Astrocyte of the spinal cord (primary cell): ENCODE data around the gene SLC46A1.
"Not testable (repeated sequence)": the region's sequence is repeated elsewhere in the genome, so short reads cannot be mapped to it uniquely, and the experiment has no call there.

Experiments used
- DNase-seq: peaks from one replicate; pipeline ENCODE4 v3.0.0; 2011; ENCODE audit warnings: low read depth, low spot score
- H3K4me3 ChIP-seq: 2 replicates; pipeline ENCODE4 v1.5.1; 2011; ENCODE audit warnings: low read depth, mild to moderate bottlenecking, low read length, moderate library complexity
- CTCF ChIP-seq: IDR thresholded peaks from 2 replicates; pipeline ENCODE4 v1.5.1; 2012; ENCODE audit warnings: low read depth, mild to moderate bottlenecking, low read length, inconsistent platforms
- in situ Hi-C: cut with HindIII; loops from 2 replicates; pipeline ENCODE4 v1.10.0; 2017; ENCODE audit warnings: low sequenced_read_pairs

SLC46A1 gene

GRCh38 chr17:28433721-28434120, 27.7 kb upstream of the SLC46A1 start:
- in situ Hi-C loops = no loop called here
- H3K4me3 ChIP-seq = no peak overlapping the region
- TF ChIP-seq CTCF = no peak
- no peak for DNase-seq

DNA sequence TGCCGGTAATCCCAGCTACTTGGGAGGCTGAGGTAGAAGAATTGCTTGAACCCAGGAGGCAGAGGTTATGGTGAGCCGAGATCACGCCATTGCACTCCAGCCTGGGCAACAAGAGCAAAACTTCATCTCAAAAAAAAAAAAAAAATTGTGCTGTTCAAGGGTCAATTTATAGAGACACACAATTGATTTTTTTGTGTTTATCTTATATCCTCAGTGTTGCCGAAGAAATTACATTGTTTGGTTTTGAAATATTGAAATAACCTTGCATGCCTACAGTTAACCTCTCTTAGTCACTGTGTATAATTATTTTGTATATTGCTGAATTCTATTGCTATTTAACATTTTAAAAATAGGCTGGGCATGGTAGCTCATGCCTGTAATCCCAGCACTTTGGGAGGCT, 22.0 kb upstream of the SLC46A1 start:
- in situ Hi-C loops, DNase-seq: not testable (repeated sequence)

GRCh38 chr17:28427371-28427770, 21.4 kb upstream of the SLC46A1 start:
- no peak for DNase-seq
- TF ChIP-seq CTCF = no peak
- no peak overlapping the region for H3K4me3 ChIP-seq
- in situ Hi-C loops = no loop called here

More for the DNA sequence above, 22.0 kb upstream of the SLC46A1 start:
- H3K4me3 ChIP-seq = not testable (repeated sequence)

DNA sequence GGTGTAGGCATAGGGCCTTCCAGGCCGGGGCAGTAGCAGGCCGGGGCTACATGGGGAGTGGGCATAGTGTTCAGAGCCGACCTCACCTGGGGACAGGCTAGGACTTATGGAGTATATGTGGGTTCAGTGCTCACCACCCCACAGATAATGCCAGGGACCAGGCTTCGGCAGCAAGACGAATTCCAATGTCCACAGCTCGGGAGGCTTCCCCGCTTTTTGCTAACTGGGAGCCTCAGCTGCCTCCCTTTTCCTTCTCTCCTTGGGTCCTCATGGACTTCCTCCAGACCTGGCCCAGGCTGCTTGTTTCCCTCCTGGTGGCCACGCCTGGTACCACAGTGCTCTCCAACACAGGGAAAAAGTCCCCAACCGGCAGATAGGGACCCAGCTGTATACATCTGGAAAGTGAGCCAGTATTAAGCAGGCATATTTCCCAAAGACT, 20.1 kb upstream of the SLC46A1 start:
- no peak overlapping the region for H3K4me3 ChIP-seq
- DNase-seq = no peak
- TF ChIP-seq CTCF = peak; percentile 42
- in situ Hi-C loops = no loop called here

DNA sequence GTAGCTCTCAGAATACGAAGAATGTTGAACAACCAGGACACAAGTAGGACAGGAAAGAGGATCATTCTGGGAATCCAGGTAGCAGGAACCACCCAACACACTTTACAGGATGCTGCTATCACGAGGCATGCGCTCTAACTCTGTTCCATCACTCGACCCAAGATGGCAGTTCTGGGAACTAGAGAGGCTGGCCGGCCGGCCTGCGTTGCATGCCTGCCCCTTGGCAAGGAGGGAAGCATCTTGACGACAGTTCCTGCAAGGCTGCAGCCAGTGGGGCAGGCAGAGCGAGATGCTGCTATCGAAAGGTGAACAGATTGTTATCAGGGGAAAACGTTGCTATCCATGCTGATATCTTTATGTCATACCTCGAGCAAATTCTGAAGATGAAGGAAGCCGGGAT, 19.2 kb upstream of the SLC46A1 start:
- in situ Hi-C loops = no loop called here
- no peak for DNase-seq
- no peak for TF ChIP-seq CTCF
- no peak overlapping the region for H3K4me3 ChIP-seq

- no peak overlapping the region for H3K4me3 ChIP-seq
- no peak for TF ChIP-seq CTCF
- in situ Hi-C loops = no loop called here
- no peak for DNase-seq
Observed at GRCh38 chr17:28421787-28422305, 15.8 kb upstream of the SLC46A1 start.

GRCh38 chr17:28416703-28417311, 10.8 kb upstream of the SLC46A1 start:
- peak; percentile 78 for TF ChIP-seq CTCF
- in situ Hi-C loops = no loop called here

More at GRCh38 chr17:28416703-28417311, 10.8 kb upstream of the SLC46A1 start:
- peak; percentile 43 for DNase-seq
- H3K4me3 ChIP-seq = no peak overlapping the region
